22Rv1 (cell line): ENCODE measurements around the gene SFI1.
A peak's percentile ranks its signal among the peaks of the same experiment; 100 is the strongest.
"Not testable (repeated sequence)": the region's sequence is repeated elsewhere in the genome, so short reads cannot be mapped to it uniquely, and the experiment has no call there.

ENCODE experiments used
- H3K27ac ChIP-seq: fragments of 450-650 bp; 2 replicates; pipeline ENCODE4 v1.5.1; 2017
- ZFX ChIP-seq: fragments of 450-650 bp; IDR thresholded peaks from 2 replicates; pipeline ENCODE4 v1.6.1; 2017; ENCODE audit warnings: antibody characterized with exemption, borderline replicate concordance
- TF ChIP-seq, protein P1 (sequence below): fragments of 450-650 bp; IDR thresholded peaks from 2 replicates; pipeline ENCODE4 v1.5.1; 2017; ENCODE audit warnings: mild to moderate bottlenecking

SFI1 gene

DNA sequence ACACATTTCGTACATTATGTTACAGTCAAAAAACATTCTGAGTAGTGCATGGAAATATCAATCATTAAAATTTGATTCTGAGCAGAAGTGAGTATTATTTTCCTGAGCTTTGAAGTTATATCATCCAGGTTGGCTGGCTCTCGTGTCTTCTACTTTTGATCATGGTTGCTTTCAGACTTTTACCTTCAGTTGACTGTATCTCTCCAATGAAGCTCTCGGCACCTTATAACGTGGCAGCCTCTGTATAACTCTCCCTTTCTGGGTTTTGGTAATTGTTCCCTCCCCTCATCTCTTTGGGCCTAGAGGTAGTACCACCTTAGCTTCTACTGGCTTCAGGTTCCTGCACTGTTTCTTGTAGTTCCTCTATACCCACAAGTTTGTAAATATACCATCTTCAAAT, 12.2 kb downstream of the SFI1 start:
- TF ChIP-seq, protein P1, sequence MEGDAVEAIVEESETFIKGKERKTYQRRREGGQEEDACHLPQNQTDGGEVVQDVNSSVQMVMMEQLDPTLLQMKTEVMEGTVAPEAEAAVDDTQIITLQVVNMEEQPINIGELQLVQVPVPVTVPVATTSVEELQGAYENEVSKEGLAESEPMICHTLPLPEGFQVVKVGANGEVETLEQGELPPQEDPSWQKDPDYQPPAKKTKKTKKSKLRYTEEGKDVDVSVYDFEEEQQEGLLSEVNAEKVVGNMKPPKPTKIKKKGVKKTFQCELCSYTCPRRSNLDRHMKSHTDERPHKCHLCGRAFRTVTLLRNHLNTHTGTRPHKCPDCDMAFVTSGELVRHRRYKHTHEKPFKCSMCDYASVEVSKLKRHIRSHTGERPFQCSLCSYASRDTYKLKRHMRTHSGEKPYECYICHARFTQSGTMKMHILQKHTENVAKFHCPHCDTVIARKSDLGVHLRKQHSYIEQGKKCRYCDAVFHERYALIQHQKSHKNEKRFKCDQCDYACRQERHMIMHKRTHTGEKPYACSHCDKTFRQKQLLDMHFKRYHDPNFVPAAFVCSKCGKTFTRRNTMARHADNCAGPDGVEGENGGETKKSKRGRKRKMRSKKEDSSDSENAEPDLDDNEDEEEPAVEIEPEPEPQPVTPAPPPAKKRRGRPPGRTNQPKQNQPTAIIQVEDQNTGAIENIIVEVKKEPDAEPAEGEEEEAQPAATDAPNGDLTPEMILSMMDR = no peak
- TF ChIP-seq ZFX = no peak

DNA sequence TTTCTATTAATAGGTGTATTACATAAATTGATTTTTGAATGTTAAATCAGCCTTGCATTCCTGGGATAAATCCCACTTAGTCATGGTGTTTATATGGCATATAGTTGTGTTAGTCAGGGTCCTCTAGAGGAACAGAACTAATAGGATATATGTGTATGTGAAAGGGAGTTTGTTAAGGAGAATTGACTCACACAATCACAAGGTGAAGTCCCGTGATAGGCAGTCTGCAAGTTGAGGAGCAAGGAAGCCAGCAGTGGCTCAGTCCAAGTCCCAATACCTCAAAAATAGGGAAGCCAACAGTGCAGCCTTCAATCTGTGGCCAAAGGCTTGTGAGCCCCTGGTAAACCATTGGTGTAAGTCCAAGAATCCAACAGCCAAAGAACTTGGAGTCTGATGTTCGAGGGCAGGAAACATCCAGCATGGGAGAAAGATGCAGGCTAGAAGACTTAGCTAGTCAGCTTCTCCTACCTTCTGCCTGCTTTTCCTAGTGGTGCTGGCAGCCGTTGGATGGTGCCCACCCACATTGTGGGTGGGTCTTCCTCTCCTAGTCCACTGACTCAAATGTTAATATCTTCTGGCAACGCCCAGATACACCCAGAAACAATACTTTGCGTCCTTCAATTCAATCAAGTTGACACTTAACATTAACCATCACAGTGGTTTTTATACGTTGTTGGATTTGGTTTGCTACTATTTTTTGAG, 12.9 kb downstream of the SFI1 start:
- TF ChIP-seq ZFX = no peak
- TF ChIP-seq, protein P1 = no peak
- H3K27ac ChIP-seq = no peak overlapping the region

More for the DNA sequence above, 12.2 kb downstream of the SFI1 start:
- no peak overlapping the region for H3K27ac ChIP-seq

DNA sequence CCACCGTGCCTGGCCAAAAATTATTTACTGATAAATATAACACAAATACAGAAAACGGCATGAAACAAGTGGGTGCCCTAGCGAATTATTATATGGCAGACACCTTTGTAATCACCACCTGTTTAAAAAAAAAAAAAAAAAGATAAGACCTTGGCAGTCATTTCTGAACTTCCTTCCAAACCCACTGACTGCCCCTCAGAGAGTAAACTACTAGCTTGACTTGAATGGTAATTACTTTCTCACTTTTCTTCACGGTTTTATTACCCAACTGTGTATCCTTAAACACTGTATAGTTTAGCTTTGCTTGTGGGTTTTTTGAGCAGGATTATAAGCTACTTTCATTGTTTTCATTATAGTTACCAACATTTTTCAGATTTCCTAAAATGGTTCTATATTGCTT, 23.7 kb downstream of the SFI1 start:
- no peak for TF ChIP-seq ZFX

GRCh38 chr22:31524132-31524531, 27.8 kb downstream of the SFI1 start:
- H3K27ac ChIP-seq = not testable (repeated sequence)

More for the DNA sequence above, 23.7 kb downstream of the SFI1 start:
- H3K27ac ChIP-seq = no peak overlapping the region

DNA sequence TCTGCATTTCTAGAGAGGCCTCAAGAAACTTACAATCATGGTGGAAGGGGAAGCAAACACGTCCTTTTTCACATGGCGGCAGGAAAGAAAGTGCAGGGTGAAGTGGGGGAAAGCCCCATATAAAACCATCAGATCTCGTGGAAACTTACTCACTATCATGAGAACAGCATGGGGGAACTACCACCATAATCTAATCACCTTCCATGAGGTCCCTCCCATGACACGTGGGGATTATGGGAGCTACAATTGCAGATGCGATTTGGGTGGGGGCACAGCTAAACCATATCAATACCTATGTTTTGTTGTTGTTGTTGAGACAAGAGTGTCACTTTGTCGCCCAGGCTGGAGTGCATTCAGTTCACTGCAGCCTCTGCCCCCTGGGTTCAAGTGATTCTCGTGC, 29.9 kb downstream of the SFI1 start:
- no peak overlapping the region for H3K27ac ChIP-seq
- TF ChIP-seq, protein P1 = no peak
- TF ChIP-seq ZFX = no peak

DNA sequence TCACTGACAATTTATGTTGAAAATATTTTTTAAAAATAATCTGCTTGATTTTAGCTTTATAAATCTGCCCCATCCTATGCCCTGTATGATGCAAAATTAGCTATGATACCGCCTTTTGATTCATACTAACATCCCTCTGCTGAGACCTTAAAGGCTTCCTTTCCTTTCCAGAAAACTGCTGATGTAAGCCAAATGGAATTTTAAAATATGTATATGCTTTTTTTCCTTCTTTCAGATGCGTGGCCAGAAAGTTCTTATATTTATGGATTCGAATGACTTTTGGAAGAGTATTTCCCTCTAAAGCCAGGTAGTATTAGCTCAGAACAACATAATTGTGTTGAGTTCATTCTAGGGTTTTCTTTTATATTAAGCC, 34.5 kb downstream of the SFI1 start:
- H3K27ac ChIP-seq = peak overlapping the region; percentile 46
- no peak for TF ChIP-seq ZFX
- TF ChIP-seq, protein P1 = no peak

DNA sequence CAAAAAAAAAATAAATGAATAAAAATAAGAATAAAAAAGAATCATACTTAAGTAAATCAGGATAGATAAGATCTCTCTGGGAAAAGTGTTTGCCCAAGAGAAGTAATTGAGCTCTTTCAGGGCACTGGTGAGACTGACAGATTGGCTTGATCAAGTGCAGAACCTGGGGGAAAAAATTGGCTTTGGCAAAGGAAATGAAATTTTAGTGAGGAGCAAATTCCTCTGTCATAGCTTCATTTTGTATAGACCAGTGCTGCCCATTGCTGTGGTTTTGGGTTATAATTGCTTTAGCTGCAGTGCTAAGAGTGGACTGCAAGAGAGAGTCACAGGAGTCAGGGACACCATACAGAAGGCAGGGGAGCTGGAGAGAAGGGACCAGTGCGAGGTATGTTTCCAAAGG, 35.7 kb downstream of the SFI1 start:
- TF ChIP-seq, protein P1 = no peak
- TF ChIP-seq ZFX = no peak
- no peak overlapping the region for H3K27ac ChIP-seq

GRCh38 chr22:31533374-31533773, 37.0 kb downstream of the SFI1 start:
- no peak overlapping the region for H3K27ac ChIP-seq
- TF ChIP-seq, protein P1 = no peak
- TF ChIP-seq ZFX = no peak
